H9 (cell line): ENCODE data around the gene SUPT6H. TPM values are rescaled to one million over a fixed set of nuclear protein-coding genes. Genes with fewer than 3 reads are reported as not detected.

Experiments used
- DNase-seq: peaks from one replicate; pipeline ENCODE4 v3.0.0-alpha.2; 2017
- H2AFZ ChIP-seq: one replicate; pipeline ENCODE4 v1.6.1; 2013; ENCODE audit warnings: mild to moderate bottlenecking, low read length, control low read depth, moderate library complexity
- H2AK5ac ChIP-seq: 2 replicates; pipeline ENCODE4 v1.6.1; 2013; ENCODE audit warnings: low read length, control low read depth, mixed read lengths; ENCODE audit not compliant: insufficient read length
- H2BK120ac ChIP-seq: one replicate; pipeline ENCODE4 v1.6.1; 2013; ENCODE audit warnings: low read depth, mild to moderate bottlenecking, low read length, control low read depth, inconsistent platforms; ENCODE audit not compliant: poor library complexity, severe bottlenecking
- H2BK12ac ChIP-seq: 2 replicates; pipeline ENCODE4 v1.6.1; 2013; ENCODE audit warnings: low read length, control low read depth, mixed read lengths, low read depth; ENCODE audit not compliant: insufficient read length
- H2BK15ac ChIP-seq: 2 replicates; pipeline ENCODE4 v1.6.1; 2013; ENCODE audit warnings: low read depth, low read length, control low read depth
- H2BK20ac ChIP-seq: one replicate; pipeline ENCODE4 v1.6.1; 2013; ENCODE audit warnings: low read depth, mild to moderate bottlenecking, low read length, control low read depth, inconsistent platforms; ENCODE audit not compliant: poor library complexity, severe bottlenecking
- H2BK5ac ChIP-seq: 2 replicates; pipeline ENCODE4 v1.6.1; 2013; ENCODE audit warnings: low read length, control low read depth, mixed read lengths; ENCODE audit not compliant: insufficient read length
- H3K14ac ChIP-seq: 2 replicates; pipeline ENCODE4 v1.6.1; 2013; ENCODE audit warnings: low read length, control low read depth; ENCODE audit not compliant: insufficient read depth
- H3K18ac ChIP-seq: 2 replicates; pipeline ENCODE4 v1.6.1; 2013; ENCODE audit warnings: low read depth, mild to moderate bottlenecking, mixed read lengths, low read length, control low read depth; ENCODE audit not compliant: insufficient read length
- H3K23ac ChIP-seq: 2 replicates; pipeline ENCODE4 v1.6.1; 2013; ENCODE audit warnings: low read length, control low read depth, mixed read lengths, low read depth; ENCODE audit not compliant: insufficient read length
- H3K23me2 ChIP-seq: 2 replicates; pipeline ENCODE4 v1.6.1; 2013; ENCODE audit warnings: low read depth, mild to moderate bottlenecking, mixed read lengths, low read length, control low read depth; ENCODE audit not compliant: insufficient read length, poor library complexity, severe bottlenecking
- H3K27ac ChIP-seq: 2 replicates; pipeline ENCODE4 v1.5.1; 2013; ENCODE audit warnings: low read length, control low read depth, mixed read lengths, low read depth; ENCODE audit not compliant: insufficient read length
- H3K27me3 ChIP-seq: 2 replicates; pipeline ENCODE4 v1.6.1; 2013; ENCODE audit warnings: low read length, control low read depth, inconsistent platforms; ENCODE audit not compliant: insufficient read depth
- H3K4ac ChIP-seq: 2 replicates; pipeline ENCODE4 v1.6.1; 2013; ENCODE audit warnings: low read depth, mild to moderate bottlenecking, control low read depth, inconsistent platforms, low read length, moderate library complexity
- H3K4me1 ChIP-seq: 2 replicates; pipeline ENCODE4 v1.6.1; 2013; ENCODE audit warnings: low read length, control low read depth, inconsistent platforms; ENCODE audit not compliant: insufficient read depth
- H3K4me2 ChIP-seq: 2 replicates; pipeline ENCODE4 v1.6.1; 2013; ENCODE audit warnings: low read length, control low read depth, mixed read lengths; ENCODE audit not compliant: insufficient read length, insufficient read depth
- H3K56ac ChIP-seq: 2 replicates; pipeline ENCODE4 v1.6.1; 2013; ENCODE audit warnings: low read depth, mild to moderate bottlenecking, mixed read lengths, low read length, control low read depth; ENCODE audit not compliant: insufficient read length
- H3K79me1 ChIP-seq: 2 replicates; pipeline ENCODE4 v1.6.1; 2013; ENCODE audit warnings: low read depth, mild to moderate bottlenecking, moderate library complexity, low read length, control low read depth, inconsistent platforms; ENCODE audit not compliant: insufficient read depth, poor library complexity, severe bottlenecking
- H3K79me2 ChIP-seq: 2 replicates; pipeline ENCODE4 v1.6.1; 2013; ENCODE audit warnings: low read length, control low read depth, inconsistent platforms; ENCODE audit not compliant: insufficient read depth
- H3K9ac ChIP-seq: 2 replicates; pipeline ENCODE4 v1.6.1; 2013; ENCODE audit warnings: low read length, control low read depth, mixed read lengths; ENCODE audit not compliant: insufficient read length; ENCODE audit errors: extremely low read depth
- H3K9me3 ChIP-seq: one replicate; pipeline ENCODE4 v1.6.1; 2013; ENCODE audit warnings: low read depth, low read length, inconsistent platforms; ENCODE audit not compliant: control insufficient read depth
- H3T11ph ChIP-seq: one replicate; pipeline ENCODE4 v1.6.1; 2013; ENCODE audit warnings: mild to moderate bottlenecking, low read length, control low read depth, inconsistent platforms
- H4K20me1 ChIP-seq: one replicate; pipeline ENCODE4 v1.6.1; 2013; ENCODE audit not compliant: control insufficient read depth, insufficient read length, insufficient read depth
- H4K5ac ChIP-seq: 2 replicates; pipeline ENCODE4 v1.6.1; 2013; ENCODE audit warnings: low read depth, mild to moderate bottlenecking, mixed read lengths, low read length, control low read depth; ENCODE audit not compliant: insufficient read length
- H4K8ac ChIP-seq: replicated peaks from 2 replicates; pipeline ENCODE4 v1.6.1; 2013; ENCODE audit warnings: low read length, control low read depth, mixed read lengths, low read depth; ENCODE audit not compliant: insufficient read length
- H4K91ac ChIP-seq: 2 replicates; pipeline ENCODE4 v1.6.1; 2013; ENCODE audit warnings: low read depth, mild to moderate bottlenecking, moderate library complexity, mixed read lengths, low read length, control low read depth; ENCODE audit not compliant: insufficient read length
- H3K27ac Mint-ChIP-seq, 3 experiments: 2 replicates in 2 of 3; 3 replicates in 1 of 3; pipeline ENCODE4 v1.8.0; 2020 to 2021; ENCODE audit warnings: mixed read lengths in 3 of 3, mild to moderate bottlenecking in 1 of 3, moderate library complexity in 1 of 3
- H3K27me3 Mint-ChIP-seq: 2 replicates; pipeline ENCODE4 v1.8.0; 2021; ENCODE audit warnings: low read depth, mild to moderate bottlenecking, moderate library complexity, mixed read lengths
- H3K36me3 Mint-ChIP-seq, 3 experiments: 2 replicates in 2 of 3; 3 replicates in 1 of 3; pipeline ENCODE4 v1.8.0; 2020 to 2021; ENCODE audit warnings: low read depth in 3 of 3, mixed read lengths in 3 of 3; ENCODE audit not compliant: insufficient read depth in 1 of 3
- H3K4me1 Mint-ChIP-seq, 2 experiments: 2 replicates each; pipeline ENCODE4 v1.8.0; 2020; ENCODE audit warnings: mixed read lengths in 2 of 2
- H3K4me3 Mint-ChIP-seq, 2 experiments: 2 replicates in 1 of 2; 3 replicates in 1 of 2; pipeline ENCODE4 v1.8.0; 2020 to 2021; ENCODE audit warnings: mild to moderate bottlenecking in 2 of 2, mixed read lengths in 2 of 2, moderate library complexity in 1 of 2
- H3K9me3 Mint-ChIP-seq, 2 experiments: 2 replicates in 1 of 2; 3 replicates in 1 of 2; pipeline ENCODE4 v1.8.0; 2020; ENCODE audit warnings: mild to moderate bottlenecking in 2 of 2, mixed read lengths in 2 of 2, moderate library complexity in 1 of 2
- WGBS: extraction: QIAGEN DNeasy Blood & Tissue Kit; methylation state at CpG from one replicate; pipeline ENCODE4 v1.1.7; 2013; ENCODE audit warnings: missing lambda C conversion rate, low lambda C conversion rate, mixed read lengths; ENCODE audit not compliant: insufficient read length; ENCODE audit errors: extremely low coverage; 5-methylcytosine and 5-hydroxymethylcytosine counted together
- total RNA-seq: library from RNA; stranded (reverse); gene quantifications from 2 replicates; pipeline ENCODE4 v1.2.1, GENCODE V29; 2021
- TF ChIP-seq, protein P1 (sequence below): fragments of 200-600 bp; sonication (generic); conservative IDR thresholded peaks from 3 replicates; pipeline ENCODE4 v1.8.0; 2021; ENCODE audit warnings: antibody characterized with exemption, mild to moderate bottlenecking

SUPT6H gene
- total RNA-seq, 1 experiment from 2014 or later, result 85.8 TPM

DNA sequence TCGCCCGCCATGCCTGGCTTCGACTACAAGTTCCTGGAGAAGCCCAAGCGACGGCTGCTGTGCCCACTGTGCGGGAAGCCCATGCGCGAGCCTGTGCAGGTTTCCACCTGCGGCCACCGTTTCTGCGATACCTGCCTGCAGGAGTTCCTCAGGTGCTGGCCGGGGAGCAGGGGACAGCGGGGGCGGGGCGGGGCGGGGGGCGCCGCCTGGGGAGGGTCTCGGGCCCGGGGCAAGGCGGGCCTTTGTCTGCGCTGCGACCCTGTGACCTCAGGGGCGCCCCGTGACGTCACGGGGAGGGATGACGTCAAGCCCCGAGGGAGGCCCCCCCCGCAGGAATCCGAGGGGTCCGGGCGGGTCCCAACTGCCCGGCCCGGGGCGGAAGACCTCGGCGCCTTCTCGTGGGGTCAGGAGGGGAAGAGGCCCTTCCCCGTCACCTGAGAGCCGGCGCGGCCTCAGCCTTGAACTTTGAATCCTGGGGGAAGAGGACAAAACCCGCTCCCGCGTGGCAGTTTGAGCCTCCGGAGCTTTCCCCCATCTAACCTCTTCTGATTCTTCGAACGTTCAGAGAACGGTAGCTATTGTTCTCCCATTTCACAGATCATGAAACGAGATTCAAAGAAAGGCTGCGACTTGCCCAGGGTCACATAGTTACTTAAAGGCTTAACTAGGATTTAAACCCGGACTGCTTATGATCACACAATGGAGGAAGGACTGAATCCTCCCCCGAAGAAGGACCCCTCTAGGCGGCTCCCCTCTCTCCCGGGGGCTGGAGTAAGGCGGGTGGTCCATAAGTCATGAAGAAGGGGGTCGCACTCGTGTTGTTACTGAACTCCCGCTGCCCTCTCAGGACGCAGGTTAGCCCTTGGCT is 82.3 kb downstream of the SUPT6H start:
- H3K27ac Mint-ChIP-seq, result peak overlapping the region; percentile 95 to 98 (median 97)
- Histone ChIP-seq H4K91ac (peak overlapping the region; percentile 82), H3K9me3 (no peaks in the 10 kb centered on the region), H3K79me2 (peaks cover 16% of the 10 kb centered on the region; the same call in 1 of the 2 replicates), H4K8ac (peak overlapping the region; percentile 20), H4K5ac (peak overlapping the region; percentile 24), H3T11ph (peak overlapping the region; percentile 92), H3K23me2 (peaks cover 15% of the 10 kb centered on the region), H3K4ac (peak overlapping the region; percentile 39), H3K14ac (peak overlapping the region; percentile 100), H2BK12ac (peak overlapping the region; percentile 15), H3K79me1 (no peaks in the 10 kb centered on the region), H3K27ac (peak overlapping the region; percentile 61), H3K18ac (peak overlapping the region; percentile 98), H3K27me3 (no peaks in the 10 kb centered on the region), H2BK5ac (peak overlapping the region; percentile 45), H2AFZ (no peak overlapping the region), H3K9ac (peak overlapping the region; percentile 95), H2BK120ac (peak overlapping the region; percentile 93), H3K4me1 (peaks cover 5% of the 10 kb centered on the region; the same call in 1 of the 2 replicates), H3K56ac (no peak overlapping the region), H3K4me2 (peak overlapping the region; percentile 84), H2BK15ac (peak overlapping the region; percentile 62), H2AK5ac (no peak overlapping the region), H3K23ac (no peak overlapping the region), H4K20me1 (no peaks in the 10 kb centered on the region), H2BK20ac (no peak overlapping the region)
- peak; percentile 87 for DNase-seq
- peaks cover 12 to 30% of the 10 kb centered on the region in 2 experiments for H3K4me1 Mint-ChIP-seq
- peaks cover 31 to 59% (median 37%) of the 10 kb centered on the region in 3 experiments; a peak in 6 of 7 replicates for H3K36me3 Mint-ChIP-seq
- no peaks in the 10 kb centered on the region for H3K9me3 Mint-ChIP-seq
- no CpG with 5 or more reads among the region's 61 CpGs for WGBS
- TF ChIP-seq, protein P1, sequence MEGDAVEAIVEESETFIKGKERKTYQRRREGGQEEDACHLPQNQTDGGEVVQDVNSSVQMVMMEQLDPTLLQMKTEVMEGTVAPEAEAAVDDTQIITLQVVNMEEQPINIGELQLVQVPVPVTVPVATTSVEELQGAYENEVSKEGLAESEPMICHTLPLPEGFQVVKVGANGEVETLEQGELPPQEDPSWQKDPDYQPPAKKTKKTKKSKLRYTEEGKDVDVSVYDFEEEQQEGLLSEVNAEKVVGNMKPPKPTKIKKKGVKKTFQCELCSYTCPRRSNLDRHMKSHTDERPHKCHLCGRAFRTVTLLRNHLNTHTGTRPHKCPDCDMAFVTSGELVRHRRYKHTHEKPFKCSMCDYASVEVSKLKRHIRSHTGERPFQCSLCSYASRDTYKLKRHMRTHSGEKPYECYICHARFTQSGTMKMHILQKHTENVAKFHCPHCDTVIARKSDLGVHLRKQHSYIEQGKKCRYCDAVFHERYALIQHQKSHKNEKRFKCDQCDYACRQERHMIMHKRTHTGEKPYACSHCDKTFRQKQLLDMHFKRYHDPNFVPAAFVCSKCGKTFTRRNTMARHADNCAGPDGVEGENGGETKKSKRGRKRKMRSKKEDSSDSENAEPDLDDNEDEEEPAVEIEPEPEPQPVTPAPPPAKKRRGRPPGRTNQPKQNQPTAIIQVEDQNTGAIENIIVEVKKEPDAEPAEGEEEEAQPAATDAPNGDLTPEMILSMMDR, result no peak
- peak overlapping the region; percentile 87 to 93 for H3K4me3 Mint-ChIP-seq
- H3K27me3 Mint-ChIP-seq, result no peaks in the 10 kb centered on the region; the same call in none of the 2 replicates
